ENCODE data around the gene KRTDAP.

The KRTDAP gene

DNA sequence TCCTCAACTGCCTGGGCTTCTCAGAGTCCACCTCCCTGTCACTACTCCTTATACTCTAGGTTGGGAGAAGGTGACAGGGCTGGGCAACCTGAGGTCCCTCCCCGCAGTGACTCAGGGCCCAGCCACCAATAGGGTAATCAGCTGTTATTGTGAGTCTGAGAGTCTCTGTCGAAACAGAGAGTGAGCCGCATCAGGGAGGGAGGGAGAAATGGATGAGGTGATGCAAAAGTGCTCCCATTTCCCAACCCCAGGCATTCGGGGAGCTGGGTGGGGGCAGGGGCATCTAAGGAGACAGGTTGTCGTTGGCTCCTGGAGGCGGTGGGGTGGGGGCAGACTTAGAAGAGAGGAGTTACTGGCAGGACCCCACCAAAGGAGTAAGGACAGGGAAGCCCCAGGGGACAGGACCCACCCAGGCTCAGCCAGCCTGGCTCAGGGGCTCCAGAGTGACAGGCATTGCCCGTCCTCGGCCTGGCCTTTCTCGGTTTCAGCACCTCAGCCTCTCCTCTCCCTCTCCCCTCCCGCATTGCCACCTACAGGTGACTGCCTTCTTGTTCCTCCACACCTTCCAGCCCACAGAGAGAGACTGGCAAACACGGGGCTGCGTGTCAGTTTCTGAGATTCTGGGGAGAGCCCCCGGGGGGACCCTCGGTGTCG, 23.5 kb upstream of the KRTDAP start, which contains the start of gene DMKN:
DMKN (minus strand) TSS at position 22 of the 654 bp plus-strand sequence. CDS start 174 bp downstream, outside the sequence.
- DNase-seq (ENCODE audit: low read depth in 1 of 2, low spot score in 1 of 2): no peak

DNA sequence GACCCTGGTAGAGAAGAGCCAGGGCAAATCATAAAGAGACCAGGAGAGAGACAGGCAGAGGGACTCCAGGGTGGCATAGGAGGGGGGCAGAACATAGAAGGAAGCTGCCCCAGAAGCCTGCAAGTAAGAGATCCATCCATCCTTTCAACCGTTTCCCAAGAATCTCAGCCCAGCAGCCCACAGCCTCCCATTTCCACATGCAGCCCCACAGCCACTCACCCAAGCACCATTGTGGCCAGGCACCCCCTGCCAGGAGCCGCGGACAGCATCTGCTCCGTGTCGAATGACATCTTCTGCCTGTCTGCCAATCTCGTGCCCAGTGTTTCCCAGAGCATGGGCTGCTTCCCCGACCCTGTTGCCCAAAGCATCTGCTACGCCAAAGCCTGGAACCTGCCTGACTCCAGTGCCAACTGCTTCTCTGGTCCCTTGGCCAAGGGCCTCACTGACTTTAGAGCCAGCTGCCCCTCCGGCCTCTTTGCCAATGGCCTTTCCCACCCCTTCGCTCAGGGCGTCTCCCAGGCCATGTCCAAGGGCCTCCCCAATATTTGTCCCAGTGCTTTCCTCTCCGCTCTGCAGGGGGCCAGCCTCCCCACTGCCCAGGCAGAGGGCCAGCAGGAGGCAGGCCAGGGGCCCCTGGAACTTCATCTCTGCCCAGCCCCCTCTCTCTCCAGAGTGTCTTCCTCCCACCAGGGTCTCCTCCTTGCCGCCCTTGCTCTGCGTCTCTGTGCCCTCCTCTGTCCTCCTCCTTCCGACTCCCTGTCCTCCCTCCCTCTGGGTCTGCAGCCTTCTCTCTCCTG, 22.8 kb upstream of the KRTDAP start:
- DNase-seq (ENCODE audit: low read depth in 1 of 2, low spot score in 1 of 2): no peak

DNA sequence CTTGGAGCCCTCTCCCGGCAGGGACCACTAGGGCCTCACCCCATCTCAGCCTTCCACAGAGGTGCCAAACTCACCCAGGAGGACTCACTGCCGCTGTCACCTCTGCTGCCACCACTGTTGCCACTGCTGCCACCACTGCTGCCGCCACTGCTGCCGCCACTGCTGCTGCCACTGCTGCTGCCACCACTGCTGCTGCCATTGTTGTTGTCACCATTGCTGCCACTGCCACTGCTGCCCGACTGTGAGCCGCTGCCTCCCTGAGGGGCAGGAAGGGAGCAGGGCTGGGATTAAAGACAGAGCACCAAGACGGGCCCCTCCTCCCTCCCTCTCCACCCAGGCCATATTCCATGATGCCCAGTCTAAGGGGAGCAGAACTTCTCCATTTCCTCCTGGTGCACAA, 21.1 kb upstream of the KRTDAP start:
- no peak for DNase-seq (ENCODE audit: low read depth in 1 of 2, low spot score in 1 of 2)

DNA sequence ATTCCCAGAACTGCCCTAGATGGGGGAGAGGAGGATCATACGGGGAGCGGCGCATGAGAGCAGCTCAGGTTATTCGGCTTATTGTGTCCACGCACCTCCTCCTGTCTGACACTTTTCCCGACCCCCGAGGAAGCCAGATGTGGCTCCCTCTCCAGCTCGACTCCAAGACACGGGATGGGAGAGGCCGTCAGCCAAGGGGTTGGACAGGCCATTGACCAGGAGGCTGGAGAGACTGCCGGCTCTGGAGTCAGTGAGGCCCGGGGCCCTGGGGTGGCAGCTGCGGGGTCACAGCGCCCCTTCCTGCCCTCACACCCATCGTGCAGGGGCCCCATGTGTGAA, 20.3 kb upstream of the KRTDAP start:
- no peak for DNase-seq (ENCODE audit: low read depth in 1 of 2, low spot score in 1 of 2)

DNA sequence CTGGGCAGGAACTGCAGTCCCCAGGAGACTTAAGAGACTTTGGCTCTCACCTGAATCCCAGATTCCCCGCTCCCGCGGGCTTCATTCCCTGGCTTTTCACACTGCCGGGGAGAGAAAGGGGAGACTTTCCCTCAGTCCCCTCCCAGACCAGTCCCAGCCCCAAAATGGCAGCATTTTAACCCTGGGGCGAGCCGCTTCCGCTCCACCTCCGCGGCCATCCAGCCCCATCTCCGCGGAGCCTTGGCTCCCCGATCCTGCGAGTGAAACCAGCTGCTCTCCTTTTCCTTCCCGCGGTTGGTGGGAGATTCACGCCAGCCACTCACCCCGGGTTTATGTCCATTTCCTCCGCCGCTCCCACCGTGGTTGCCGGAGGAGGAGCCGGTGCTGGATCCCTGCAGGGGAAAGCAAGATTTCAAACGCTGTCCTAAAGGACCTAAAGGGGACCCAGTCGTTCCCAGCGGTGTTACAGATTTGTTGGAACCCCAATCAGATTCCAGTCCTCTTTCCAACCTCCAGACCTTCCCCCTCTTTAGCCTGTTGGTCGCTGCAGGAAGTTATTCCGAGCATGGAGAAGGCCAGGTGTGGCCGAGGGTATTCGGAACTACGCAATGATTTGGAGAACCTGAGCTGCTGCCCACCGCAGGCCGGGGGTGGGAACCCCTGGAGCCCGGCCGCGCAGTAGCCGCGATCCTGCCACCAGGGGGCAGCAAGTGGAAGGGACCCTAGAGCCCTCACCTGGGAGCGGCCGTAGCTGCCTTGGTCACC, 19.8 kb upstream of the KRTDAP start:
- peak; percentile 53 to 58 for DNase-seq (ENCODE audit: low read depth in 1 of 2, low spot score in 1 of 2)

DNA sequence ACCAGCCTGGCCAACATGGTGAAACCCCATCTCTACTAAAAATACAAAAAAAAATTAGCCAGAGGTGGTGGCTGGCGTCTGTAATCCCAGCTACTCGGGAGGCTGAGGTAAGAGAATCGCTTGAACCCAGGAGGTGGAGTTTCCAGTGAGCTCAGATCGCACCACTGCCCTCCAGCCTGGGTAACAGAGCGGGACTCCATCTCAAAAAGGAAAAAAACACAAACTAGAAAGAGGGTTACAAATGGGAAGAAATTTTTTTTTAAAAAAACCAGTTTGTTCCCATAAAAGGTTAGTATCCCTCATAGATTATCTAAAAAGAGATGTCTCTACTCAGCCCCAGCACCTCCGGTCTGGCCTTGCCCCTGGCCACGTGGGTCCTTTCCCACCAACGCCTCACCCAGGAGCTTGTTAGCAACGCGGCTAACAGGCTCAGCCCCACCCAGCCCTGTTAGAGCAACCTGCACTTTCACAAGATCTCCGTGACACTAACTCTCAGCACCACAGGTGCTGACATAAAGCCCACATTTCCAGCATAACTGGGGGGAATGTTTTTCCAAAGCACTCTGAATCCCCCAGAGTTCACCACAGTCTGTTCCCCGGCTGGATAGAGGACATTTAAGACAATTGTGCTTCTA, 18.9 kb upstream of the KRTDAP start:
- DNase-seq (ENCODE audit: low read depth in 1 of 2, low spot score in 1 of 2): no peak

DNA sequence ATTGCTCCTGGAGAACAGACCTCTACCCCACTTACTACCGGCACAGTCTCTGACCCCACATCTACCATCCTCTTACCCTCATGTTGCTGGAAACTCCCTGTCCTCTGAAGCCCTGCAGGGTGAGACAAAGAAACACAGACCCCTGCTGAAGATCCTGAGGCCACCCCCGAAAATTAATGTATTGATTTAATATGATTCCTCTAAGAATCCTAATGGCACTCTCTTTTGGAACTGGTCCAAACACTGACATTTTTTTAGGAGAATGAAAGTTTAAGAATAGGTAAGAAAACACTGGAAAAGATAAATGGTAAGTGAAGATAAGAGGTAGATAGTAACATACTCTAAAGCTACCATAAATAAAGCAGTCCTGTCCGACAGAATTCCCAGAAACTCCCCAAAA, 17.9 kb upstream of the KRTDAP start:
- no peak for DNase-seq (ENCODE audit: low read depth in 1 of 2, low spot score in 1 of 2)

DNA sequence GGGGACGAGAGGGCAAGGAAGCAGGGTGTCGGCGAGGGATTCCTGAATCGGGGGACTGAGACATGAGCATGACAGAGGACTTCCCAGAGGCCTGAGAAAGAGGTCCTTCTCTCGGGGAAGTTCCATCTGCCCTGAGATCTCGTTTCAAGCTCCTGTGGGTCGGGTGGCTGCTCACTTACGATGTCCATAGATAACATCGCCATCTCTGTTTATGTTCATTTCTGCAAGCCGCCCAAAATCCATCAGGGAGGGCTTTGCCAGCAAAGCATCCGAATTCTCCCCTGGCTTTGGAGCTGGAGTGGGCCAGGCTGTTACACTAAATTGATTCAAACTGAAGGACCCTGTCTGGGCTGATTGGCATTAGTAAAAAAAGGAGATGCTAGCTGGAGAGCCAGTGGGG, 17.3 kb upstream of the KRTDAP start:
- no peak for DNase-seq (ENCODE audit: low read depth in 1 of 2, low spot score in 1 of 2)

DNA sequence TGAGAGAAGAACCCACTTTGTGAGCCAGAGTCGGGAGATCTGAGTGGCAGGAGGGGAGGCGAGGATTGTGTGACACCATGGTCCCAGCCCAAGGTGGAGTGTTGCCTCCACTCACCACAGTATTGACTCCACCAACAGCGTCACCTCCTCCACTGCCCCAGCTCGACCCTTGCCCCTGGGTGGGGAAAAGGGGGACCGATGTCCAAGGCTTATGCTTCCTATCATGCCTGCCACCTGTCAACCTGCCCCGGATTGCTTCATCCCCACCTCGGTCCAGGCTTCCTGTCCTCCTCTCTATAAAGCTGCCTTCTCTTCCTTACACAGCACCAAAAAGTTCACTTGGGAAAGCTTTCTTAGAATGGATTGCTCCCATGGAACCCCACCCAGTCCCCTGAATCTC, 15.7 kb upstream of the KRTDAP start:
- no peak for DNase-seq (ENCODE audit: low read depth in 1 of 2, low spot score in 1 of 2)

DNA sequence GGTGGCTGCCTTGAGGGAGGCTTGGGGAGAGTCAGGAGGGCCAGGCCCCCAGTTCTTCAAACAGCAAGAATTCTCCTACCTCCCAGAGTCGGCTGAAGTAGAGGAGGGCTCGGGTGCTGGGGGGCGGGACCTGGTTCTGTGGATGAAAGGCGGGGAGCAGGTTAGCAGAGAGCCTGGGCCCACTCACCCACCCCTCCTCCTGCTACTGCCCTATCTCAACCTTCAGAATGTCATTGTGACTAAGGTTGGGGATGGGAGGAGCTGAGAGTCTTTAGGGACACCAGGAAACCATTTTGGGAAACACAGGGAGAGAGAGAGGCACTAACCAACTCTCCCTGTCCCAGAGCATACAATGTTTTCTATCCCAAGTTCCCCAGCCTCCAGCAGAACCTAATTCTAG, 12.5 kb upstream of the KRTDAP start:
- DNase-seq (ENCODE audit: low read depth in 1 of 2, low spot score in 1 of 2): no peak

DNA sequence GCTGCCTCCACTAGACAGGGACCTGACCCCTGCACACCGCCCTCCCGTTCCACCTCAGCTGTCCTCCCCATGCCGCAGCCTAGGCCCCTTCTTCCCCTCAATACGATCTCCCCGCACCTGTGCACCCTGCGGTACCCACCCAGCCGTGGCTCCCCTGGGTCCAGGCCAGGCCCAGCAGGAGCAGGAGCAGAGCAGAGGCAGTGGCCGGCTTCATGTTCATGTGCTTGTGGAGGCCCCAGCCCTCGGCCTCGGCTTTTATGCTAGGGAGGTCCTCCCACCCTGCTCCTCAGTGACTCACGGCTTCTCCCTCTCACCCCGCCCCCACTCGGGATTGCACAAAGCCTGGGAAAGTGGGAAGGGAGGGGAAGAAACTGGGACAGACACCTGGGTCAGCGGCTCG, 11.4 kb upstream of the KRTDAP start:
- DNase-seq (ENCODE audit: low read depth in 1 of 2, low spot score in 1 of 2): no peak

DNA sequence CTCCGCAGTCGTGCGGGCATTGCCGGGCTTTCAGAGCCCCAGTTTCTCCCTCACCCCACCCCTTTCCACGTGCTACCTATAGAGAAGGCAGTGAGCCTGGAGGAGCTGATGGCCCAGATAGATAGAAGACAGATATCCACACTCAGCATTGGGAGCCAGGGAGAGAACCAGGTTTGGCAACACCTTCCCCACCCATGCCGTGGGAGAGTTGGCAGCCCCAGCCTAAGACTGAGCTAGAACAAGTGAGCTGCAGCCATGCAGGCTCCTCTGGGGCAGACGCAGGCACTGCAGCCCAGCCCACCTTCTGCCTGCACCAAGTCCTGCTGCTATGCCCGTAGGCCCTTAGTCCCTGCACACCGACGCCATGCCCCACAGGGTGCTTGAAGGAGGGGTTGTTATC, 10.3 kb upstream of the KRTDAP start:
- DNase-seq (ENCODE audit: low read depth in 1 of 2, low spot score in 1 of 2): no peak

DNA sequence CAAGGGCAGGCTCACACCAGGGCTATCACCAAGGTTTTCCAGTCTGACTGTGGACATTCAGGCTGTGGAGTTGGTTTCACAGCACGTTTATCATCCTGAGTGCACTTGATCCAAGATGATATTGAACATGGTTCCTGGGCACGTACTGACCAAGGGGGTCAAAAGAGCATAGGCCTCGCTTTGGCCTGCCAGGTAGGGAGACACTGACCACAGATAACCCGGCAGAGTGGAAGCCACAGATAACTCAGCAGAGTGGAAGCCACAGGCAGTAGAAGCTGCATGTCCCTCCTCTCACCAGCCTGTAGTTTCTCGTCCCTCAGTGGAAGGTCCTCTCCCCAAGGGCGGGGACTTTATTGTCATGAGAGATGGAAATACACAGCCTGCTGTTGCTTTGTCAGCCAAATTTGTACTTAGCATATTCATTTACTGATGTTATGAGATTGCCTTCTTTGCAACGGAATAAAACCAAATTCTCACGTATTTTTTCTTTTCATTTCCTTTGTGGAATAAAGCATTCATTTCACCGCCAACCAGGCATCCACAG, 8.8 kb upstream of the KRTDAP start:
- DNase-seq (ENCODE audit: low read depth in 1 of 2, low spot score in 1 of 2): no peak

DNA sequence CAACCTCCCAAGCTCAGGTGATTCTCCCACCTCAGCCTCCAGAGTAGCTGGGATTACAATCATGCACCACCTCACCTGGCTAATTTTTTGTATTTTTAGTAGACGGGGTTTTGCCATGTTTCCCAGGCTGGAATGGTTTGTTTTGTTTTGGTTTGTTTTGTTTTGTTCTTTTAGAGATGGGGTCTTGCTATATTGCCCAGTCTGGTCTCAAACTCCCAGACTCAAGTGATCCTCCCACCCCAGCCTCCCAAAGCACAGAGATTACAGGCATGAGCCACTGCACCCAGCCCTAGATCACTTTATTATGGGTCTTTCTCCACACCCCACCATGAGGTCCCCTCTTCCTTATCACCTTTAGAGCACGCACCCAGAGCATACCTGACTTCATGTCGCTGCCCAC, 8.0 kb upstream of the KRTDAP start:
- no peak for DNase-seq (ENCODE audit: low read depth in 1 of 2, low spot score in 1 of 2)

DNA sequence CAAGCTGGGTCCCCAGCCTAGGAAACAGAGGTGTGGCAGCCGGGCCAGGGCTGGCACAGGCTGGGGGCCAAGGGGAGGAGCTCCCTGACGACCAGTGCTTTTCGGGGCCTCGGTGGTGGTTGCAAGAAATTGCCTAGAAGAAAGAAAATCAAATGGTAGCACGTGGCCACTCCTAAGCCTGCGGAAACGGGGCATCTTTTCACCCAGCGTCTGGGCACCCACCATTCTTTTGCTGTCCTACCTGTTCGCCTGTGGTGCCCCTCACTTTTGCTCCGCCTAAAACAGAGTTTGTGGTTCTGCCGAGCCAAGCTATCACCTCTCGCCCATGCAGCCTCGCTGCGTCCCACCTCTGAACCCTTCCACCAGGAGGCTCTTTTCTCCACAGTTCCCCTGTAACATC, 7.1 kb upstream of the KRTDAP start:
- no peak for DNase-seq (ENCODE audit: low read depth in 1 of 2, low spot score in 1 of 2)

DNA sequence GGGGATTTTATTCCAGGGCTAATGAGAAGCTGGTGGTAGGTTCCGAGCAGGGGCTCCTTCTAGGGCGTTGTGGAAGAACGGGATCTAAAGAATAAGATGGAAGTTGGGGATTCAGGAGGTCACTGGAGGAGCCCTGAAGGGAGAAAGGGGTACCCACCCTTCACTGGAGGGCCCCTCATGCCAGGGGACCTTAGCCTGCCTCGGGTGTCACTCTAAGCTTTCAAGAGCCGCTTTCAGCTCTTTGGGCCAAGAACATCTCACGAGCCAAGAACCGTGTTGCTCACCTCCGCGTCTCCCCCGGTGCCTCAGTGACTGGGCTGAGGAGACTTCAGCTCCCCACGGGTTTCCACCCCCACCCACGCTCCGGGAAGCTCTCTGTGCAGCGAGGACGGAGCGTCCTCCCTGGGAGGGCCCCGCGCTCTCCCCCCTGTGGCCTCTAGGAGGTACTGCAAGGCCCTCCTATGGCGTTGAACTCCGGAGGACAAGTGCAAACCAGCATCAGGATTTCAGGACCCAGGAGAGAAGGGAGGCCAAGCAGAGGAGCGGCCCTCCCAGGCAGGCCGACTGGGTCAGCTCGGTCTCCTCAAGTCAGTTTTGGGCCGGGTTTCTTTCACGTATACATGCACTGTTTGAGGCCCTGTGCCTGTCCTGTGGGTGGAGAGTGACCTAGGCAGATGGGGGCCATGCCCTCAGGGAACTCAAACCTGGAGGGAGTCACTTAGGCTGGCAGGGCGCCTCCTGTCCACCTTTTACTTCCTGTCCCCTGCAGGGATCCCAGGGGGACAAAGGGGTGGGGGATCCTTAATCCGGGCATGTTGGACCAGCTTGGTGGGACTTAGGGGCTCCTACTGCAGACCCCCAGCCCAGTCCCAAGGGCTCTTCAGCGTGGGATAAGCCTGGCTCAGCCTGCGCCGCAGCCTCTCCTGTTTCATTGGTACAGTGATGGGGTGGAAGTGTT, 5.1 kb upstream of the KRTDAP start:
- peak; percentile 33 to 57 for DNase-seq (ENCODE audit: low read depth in 1 of 2, low spot score in 1 of 2)

DNA sequence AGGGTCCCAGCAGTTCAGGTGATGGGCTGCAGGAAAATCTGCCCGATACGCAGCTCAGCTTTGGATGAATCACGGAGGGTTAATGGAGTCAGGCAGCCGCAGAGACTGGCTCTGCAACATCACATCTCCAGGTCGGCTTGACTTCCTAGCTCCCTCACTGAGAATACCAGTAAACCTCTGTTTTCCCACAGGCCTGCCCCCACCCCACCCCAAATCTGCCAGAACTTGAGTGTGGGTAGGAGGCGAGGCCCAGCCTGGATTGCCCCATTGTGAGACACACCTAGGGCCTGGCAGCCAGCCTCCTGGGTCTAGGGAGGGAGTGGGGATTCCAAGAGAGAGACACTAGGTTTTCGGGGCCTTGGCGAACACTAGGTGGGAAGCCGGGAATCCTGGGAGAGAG, 3.7 kb upstream of the KRTDAP start:
- no peak for DNase-seq (ENCODE audit: low read depth in 1 of 2, low spot score in 1 of 2)

DNA sequence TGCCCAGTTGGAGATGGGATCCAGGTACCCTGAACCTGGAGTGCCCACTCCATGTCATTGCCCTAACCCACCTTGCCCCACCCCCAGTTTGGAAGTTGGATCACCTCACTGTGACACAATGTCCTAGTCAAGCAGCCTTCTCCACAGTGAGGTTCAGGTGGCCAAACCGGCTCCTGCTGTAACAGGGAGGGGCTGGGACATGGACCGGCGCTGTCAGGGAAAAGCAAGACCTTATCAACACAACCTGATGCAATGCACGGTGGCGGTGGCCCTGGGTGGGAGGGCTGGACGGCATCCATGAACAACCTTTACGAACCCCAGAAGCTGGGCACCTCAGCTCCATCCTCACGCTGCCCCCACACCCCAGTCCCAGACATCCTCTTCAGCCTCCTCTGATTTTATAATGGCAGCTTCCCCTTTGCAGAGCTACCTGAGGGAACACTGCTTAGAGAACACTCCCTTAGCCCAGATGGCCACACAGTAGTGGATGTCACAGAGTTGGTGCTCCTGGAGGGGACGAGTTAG, 1.6 kb upstream of the KRTDAP start:
- no peak for DNase-seq (ENCODE audit: low read depth in 1 of 2, low spot score in 1 of 2)

DNA sequence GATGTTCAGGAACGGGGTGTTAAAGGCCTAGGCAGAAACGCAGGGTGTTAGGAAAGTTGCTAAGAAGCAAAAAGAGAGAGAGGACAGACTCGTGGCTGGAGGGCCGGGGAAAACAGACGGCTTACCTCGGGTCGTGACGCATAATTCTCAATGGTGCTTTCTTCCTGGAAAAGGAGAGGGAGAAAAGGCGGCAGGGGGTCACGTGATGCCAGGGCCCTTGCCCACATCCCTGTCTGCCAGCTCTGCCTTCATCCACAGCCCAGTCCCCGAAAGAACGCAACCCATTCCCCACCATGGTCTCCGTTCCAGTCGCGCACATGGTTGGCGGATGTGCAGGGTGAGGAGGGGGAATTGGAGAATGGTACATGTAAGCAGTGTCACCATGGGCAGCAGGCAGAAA, 1.6 kb downstream of the KRTDAP start:
- DNase-seq (ENCODE audit: low read depth in 1 of 2, low spot score in 1 of 2): no peak

DNA sequence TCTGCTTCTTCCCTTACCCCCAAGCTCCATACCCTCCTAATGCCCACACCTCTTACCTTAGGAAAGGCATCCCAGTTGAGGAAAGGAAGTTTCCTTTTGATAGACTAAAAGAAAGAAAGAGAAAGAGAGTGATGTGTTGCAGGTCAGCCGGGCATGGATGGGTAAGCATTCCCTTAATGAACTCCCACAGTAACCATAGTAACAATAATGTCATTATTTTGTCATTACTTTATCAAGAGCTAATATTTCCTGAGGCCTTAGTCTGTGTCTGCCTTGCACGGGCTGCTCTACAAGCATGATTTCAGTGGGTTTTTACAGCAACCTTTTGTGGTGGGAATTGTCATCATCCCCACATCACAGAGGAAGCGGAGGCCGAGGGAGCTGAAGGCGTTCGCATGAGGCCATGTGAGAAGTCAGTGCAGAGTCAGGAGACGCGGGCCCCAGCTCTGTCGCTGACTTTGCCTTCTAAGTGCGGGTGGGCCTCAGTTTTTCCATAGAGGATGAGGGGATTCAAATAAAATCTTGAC, 2.5 kb downstream of the KRTDAP start:
- no peak for DNase-seq (ENCODE audit: low read depth in 1 of 2, low spot score in 1 of 2)

Data from activated T-helper 1 cell treated with anti-CD3 and anti-CD28 coated beads, Interleukin-2, amount 50 U/mL, for 16 hours (primary cell).